Renal cortex interstitium (tissue), 11 donors: ENCODE measurements around the gene PDHX. TPM values are rescaled to one million over a fixed set of nuclear protein-coding genes. Genes with fewer than 3 reads are reported as not detected.

Experiments used
- DNase-seq, 11 donors: peaks; one replicate each; pipeline ENCODE4 v3.0.0-alpha.2; 2013; ENCODE audit warnings: low read depth in 9 of 11, low spot score in 4 of 11; ENCODE audit errors: extremely low read depth in 1 of 11
- polyA plus RNA-seq, 3 donors: library from polyadenylated mRNA; unstranded; fragments of 120-200 nt; gene quantifications; one replicate each; pipeline ENCODE4 v1.2.1, GENCODE V29; 2013; ENCODE audit not compliant: insufficient read length in 3 of 3

The PDHX gene
- polyA plus RNA-seq, 3 donors = 36.1 to 38.5 (median 37.3) TPM

GRCh38 chr11:34972366-34972765 lies 55.9 kb downstream of the PDHX start:
- no peak for DNase-seq

GRCh38 chr11:34972892-34973291 lies 56.5 kb downstream of the PDHX start:
- no peak for DNase-seq

GRCh38 chr11:34975482-34975881 lies 59.1 kb downstream of the PDHX start:
- DNase-seq = no peak

- no peak for DNase-seq
These were observed 60.2 kb downstream of the PDHX start for GRCh38 chr11:34976496-34977088.

- DNase-seq = no peak
These were observed 60.9 kb downstream of the PDHX start for GRCh38 chr11:34977089-34977912.

- no peak for DNase-seq
These were observed 62.1 kb downstream of the PDHX start for GRCh38 chr11:34978236-34979191.

- DNase-seq = no peak
These were observed 68.1 kb downstream of the PDHX start for GRCh38 chr11:34984514-34984913.

- no peak for DNase-seq
These were observed 70.6 kb downstream of the PDHX start for GRCh38 chr11:34986883-34987520.

GRCh38 chr11:34987617-34988016 lies 71.2 kb downstream of the PDHX start:
- DNase-seq = no peak

- no peak for DNase-seq
These were observed 72.2 kb downstream of the PDHX start for GRCh38 chr11:34988294-34989255.

- DNase-seq = no peak
These were observed 74.5 kb downstream of the PDHX start for GRCh38 chr11:34990916-34991315.

- DNase-seq = no peak
These were observed 78.4 kb downstream of the PDHX start for GRCh38 chr11:34994854-34995253.

- no peak for DNase-seq
These were observed 80.5 kb downstream of the PDHX start for GRCh38 chr11:34996958-34997357.

GRCh38 chr11:34997952-34998528 lies 81.6 kb downstream of the PDHX start:
- DNase-seq = no peak

GRCh38 chr11:34999453-34999852 lies 83.0 kb downstream of the PDHX start:
- no peak for DNase-seq

- no peak for DNase-seq
These were observed 86.8 kb downstream of the PDHX start for GRCh38 chr11:35003186-35003585.

- no peak for DNase-seq
These were observed 87.2 kb downstream of the PDHX start for GRCh38 chr11:35003658-35004057.
